COLO668 (cell line): ENCODE measurements around the gene ST6GAL2.

ENCODE experiments used
- DNase-seq: peaks from one replicate; lab custom pipeline; 2025; ENCODE audit not compliant: unreplicated experiment; lab: John Stamatoyannopoulos, UW

The ST6GAL2 gene

GRCh38 chr2:106885971-106886915 lies at the start of gene ST6GAL2:
ST6GAL2 (minus strand) TSS chr2:106886167; CDS start chr2:106843977, 42,190 bp downstream.
- DNase-seq = peak; percentile 59

GRCh38 chr2:106932644-106933043 lies 46.7 kb upstream of the ST6GAL2 start:
- DNase-seq = no peak

- DNase-seq = no peak
These were observed 45.9 kb upstream of the ST6GAL2 start for GRCh38 chr2:106931717-106932335.

- DNase-seq = no peak
These were observed 35.5 kb upstream of the ST6GAL2 start for GRCh38 chr2:106921451-106921850.

GRCh38 chr2:106919012-106919411 lies 33.0 kb upstream of the ST6GAL2 start:
- no peak for DNase-seq

- no peak for DNase-seq
These were observed 18.3 kb upstream of the ST6GAL2 start for GRCh38 chr2:106904242-106904641.

- no peak for DNase-seq
These were observed 14.0 kb upstream of the ST6GAL2 start for GRCh38 chr2:106899786-106900530.

GRCh38 chr2:106894545-106894944 lies 8.6 kb upstream of the ST6GAL2 start:
- no peak for DNase-seq

- DNase-seq = no peak
These were observed 6.1 kb upstream of the ST6GAL2 start for GRCh38 chr2:106892048-106892447.

- DNase-seq = no peak
These were observed 4.6 kb upstream of the ST6GAL2 start for GRCh38 chr2:106890606-106891005.

GRCh38 chr2:106886916-106887758 lies 1.2 kb upstream of the ST6GAL2 start:
- DNase-seq = peak; percentile 81

- DNase-seq = no peak
These were observed 638 bp downstream of the ST6GAL2 start for GRCh38 chr2:106885329-106885728.

- DNase-seq = no peak
These were observed 3.3 kb downstream of the ST6GAL2 start for GRCh38 chr2:106882673-106883072.

- no peak for DNase-seq
These were observed 7.8 kb downstream of the ST6GAL2 start for GRCh38 chr2:106878206-106878605.

- no peak for DNase-seq
These were observed 9.3 kb downstream of the ST6GAL2 start for GRCh38 chr2:106876699-106877098.

GRCh38 chr2:106869512-106870275 lies 16.3 kb downstream of the ST6GAL2 start:
- peak; percentile 21 for DNase-seq

- no peak for DNase-seq
These were observed 17.7 kb downstream of the ST6GAL2 start for GRCh38 chr2:106868275-106868674.

- no peak for DNase-seq
These were observed 18.6 kb downstream of the ST6GAL2 start for GRCh38 chr2:106867196-106867953.

- no peak for DNase-seq
These were observed 19.3 kb downstream of the ST6GAL2 start for GRCh38 chr2:106866641-106867040.
